Measurements from ENCODE around the gene PPP6R2. TPM values are rescaled to one million over a fixed set of nuclear protein-coding genes. Genes with fewer than 3 reads are reported as not detected.

Gene PPP6R2
- total RNA-seq, 6 experiments from 2014 or later = 41.9 to 47.0 (median 43.6) TPM

- Mint-ChIP-seq H3K4me1 (ENCODE audit: low read depth) (peaks cover 2% of the 10 kb centered on the region), H3K4me3 (no peak overlapping the region), H3K9me3 (no peaks in the 10 kb centered on the region), H3K27me3 (ENCODE audit: insufficient read depth) (peaks cover 1% of the 10 kb centered on the region), H3K36me3 (ENCODE audit: low read depth) (no peaks in the 10 kb centered on the region), H3K27ac (no peak overlapping the region)
- DNase-seq = no peak
- TF ChIP-seq CTCF (IDR thresholded peaks at IDR 0.05) = no peak
Measured at GRCh38 chr22:50314081-50314454, 29.1 kb upstream of the PPP6R2 start.

- Mint-ChIP-seq H3K4me3 (no peak overlapping the region), H3K27me3 (ENCODE audit: insufficient read depth) (peaks cover 1% of the 10 kb centered on the region), H3K27ac (no peak overlapping the region), H3K36me3 (ENCODE audit: low read depth) (no peaks in the 10 kb centered on the region), H3K9me3 (no peaks in the 10 kb centered on the region), H3K4me1 (ENCODE audit: low read depth) (no peaks in the 10 kb centered on the region)
- TF ChIP-seq CTCF (IDR thresholded peaks at IDR 0.05) = no peak
- DNase-seq = no peak
Measured at GRCh38 chr22:50314455-50315288, 28.5 kb upstream of the PPP6R2 start.

- Mint-ChIP-seq H3K9me3 (no peaks in the 10 kb centered on the region), H3K27me3 (ENCODE audit: insufficient read depth) (peaks cover 1% of the 10 kb centered on the region), H3K36me3 (ENCODE audit: low read depth) (no peaks in the 10 kb centered on the region), H3K27ac (no peak overlapping the region), H3K4me1 (ENCODE audit: low read depth) (no peaks in the 10 kb centered on the region), H3K4me3 (no peak overlapping the region)
- DNase-seq = no peak
- TF ChIP-seq CTCF (IDR thresholded peaks at IDR 0.05) = no peak
Measured at GRCh38 chr22:50315289-50316113, 27.6 kb upstream of the PPP6R2 start.

GRCh38 chr22:50316114-50317065 lies 26.7 kb upstream of the PPP6R2 start:
- Mint-ChIP-seq H3K27ac (no peak overlapping the region), H3K36me3 (ENCODE audit: low read depth) (no peaks in the 10 kb centered on the region), H3K27me3 (ENCODE audit: insufficient read depth) (peaks cover 1% of the 10 kb centered on the region), H3K4me3 (no peak overlapping the region), H3K9me3 (no peaks in the 10 kb centered on the region), H3K4me1 (ENCODE audit: low read depth) (no peaks in the 10 kb centered on the region)
- TF ChIP-seq CTCF (IDR thresholded peaks at IDR 0.05) = no peak
- no peak for DNase-seq

GRCh38 chr22:50317178-50317577 lies 25.9 kb upstream of the PPP6R2 start:
- H3K4me1 Mint-ChIP-seq (ENCODE audit: low read depth) = no peaks in the 10 kb centered on the region
- H3K4me3 Mint-ChIP-seq = no peak overlapping the region
- H3K27ac Mint-ChIP-seq = no peak overlapping the region
- H3K9me3 Mint-ChIP-seq = no peaks in the 10 kb centered on the region
- no peak for TF ChIP-seq CTCF (IDR thresholded peaks at IDR 0.05)
- DNase-seq = no peak
- no peaks in the 10 kb centered on the region for H3K36me3 Mint-ChIP-seq (ENCODE audit: low read depth)
- peaks cover 1% of the 10 kb centered on the region for H3K27me3 Mint-ChIP-seq (ENCODE audit: insufficient read depth)
